ENCODE results near the gene MYL9.
A peak's percentile ranks its signal among the peaks of the same experiment; 100 is the strongest.

The MYL9 gene

GRCh38 chr20:36584018-36584481 is 42.7 kb downstream of the MYL9 start:
- DNase-seq: no peak

GRCh38 chr20:36585410-36586125 is 44.2 kb downstream of the MYL9 start:
- no peak for DNase-seq

- no peak for DNase-seq
Observed at GRCh38 chr20:36587388-36588070, 46.2 kb downstream of the MYL9 start.

DNA sequence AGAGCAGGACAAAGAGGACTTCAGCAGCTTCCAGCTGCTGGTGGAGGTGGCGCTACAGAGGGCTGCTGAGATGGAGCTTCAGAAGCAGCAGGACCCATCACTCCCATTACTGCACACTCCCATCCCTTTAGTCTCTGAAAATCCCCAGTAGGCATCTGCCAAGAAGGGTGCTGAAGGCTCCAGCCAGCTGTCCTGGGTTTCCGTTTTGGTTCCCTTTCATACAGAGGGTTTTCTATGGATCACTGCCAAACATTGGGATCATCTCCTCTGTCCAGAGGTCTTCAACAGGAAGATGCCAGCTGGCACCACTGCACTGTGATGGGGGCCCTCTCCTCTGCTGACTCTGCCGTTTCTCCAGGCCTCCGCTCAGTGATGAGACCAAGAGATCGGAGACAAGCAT is 50.0 kb downstream of the MYL9 start:
- no peak for DNase-seq

- DNase-seq: peak; percentile 49
Observed at GRCh38 chr20:36591854-36592641, 50.7 kb downstream of the MYL9 start.

- DNase-seq: no peak
Observed at GRCh38 chr20:36593347-36593929, 52.1 kb downstream of the MYL9 start.

DNA sequence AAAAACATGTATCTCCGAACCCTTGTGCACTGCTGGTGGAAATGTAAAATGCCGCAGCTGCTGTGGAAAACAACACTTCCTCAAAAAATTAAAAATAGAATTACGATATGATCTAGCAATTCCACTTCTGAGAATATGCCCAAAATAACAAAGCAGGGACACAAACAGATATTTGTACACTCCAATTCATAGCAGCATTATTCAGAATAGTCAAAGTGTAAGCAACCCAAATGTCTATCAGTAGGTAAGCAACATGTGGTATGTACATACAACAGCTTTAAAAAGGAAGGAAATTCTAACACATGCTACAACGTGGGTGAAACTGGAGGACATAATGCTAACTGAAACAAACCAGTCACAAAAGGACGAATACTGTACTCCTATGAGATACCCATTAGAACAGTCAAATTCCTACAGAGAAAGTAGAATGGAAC is 58.6 kb downstream of the MYL9 start:
- DNase-seq: no peak
